Colonic mucosa (tissue), 4 donors: ENCODE measurements around the gene WIPF2. TPM values are rescaled to one million over a fixed set of nuclear protein-coding genes. Genes with fewer than 3 reads are reported as not detected.

Experiments used
- DNase-seq: peaks from one replicate; pipeline ENCODE4 v3.0.0-alpha.2; 2020
- H3K27ac ChIP-seq: fragments of 200-600 bp; one replicate; pipeline ENCODE4 v1.8.0; 2021
- H3K27me3 ChIP-seq: fragments of 200-600 bp; one replicate; pipeline ENCODE4 v1.8.0; 2021
- H3K36me3 ChIP-seq: fragments of 200-600 bp; one replicate; pipeline ENCODE4 v1.8.0; 2021
- H3K4me1 ChIP-seq: fragments of 200-600 bp; one replicate; pipeline ENCODE4 v1.8.0; 2021; ENCODE audit warnings: mild to moderate bottlenecking
- H3K4me3 ChIP-seq: fragments of 200-600 bp; one replicate; pipeline ENCODE4 v1.8.0; 2021
- H3K9ac ChIP-seq, 2 donors: one replicate each; pipeline ENCODE4 v1.7.0; 2013; ENCODE audit warnings: control low read depth in 2 of 2, low read depth in 2 of 2, low read length in 2 of 2
- H3K9me3 ChIP-seq: fragments of 200-600 bp; one replicate; pipeline ENCODE4 v1.8.0; 2021
- CTCF ChIP-seq: fragments of 200-600 bp; IDR thresholded peaks from one replicate; pipeline ENCODE4 v1.8.0; 2022; ENCODE audit warnings: antibody characterized with exemption, mild to moderate bottlenecking
- intact Hi-C: fragments of 100-400 bp; cut with DNase I; formaldehyde crosslinking; loops from one replicate; pipeline ENCODE4 v1.14.1; 2022
- total RNA-seq, 2 donors: library from RNA; stranded (reverse); fragmentation: NEBNext Ultra II Directional in 1 of 2; extraction: Animal tissue kit (Norgen Biotek cat#: 25700) in 1 of 2; gene quantifications; one replicate each; pipeline ENCODE4 v1.2.1, GENCODE V29; 2021
- donor health status: healthy.
- donor health status: DM: no; HTN: no; CAD: no.
- donor health status: DM: no; HTN: no; CAD: no.

Gene WIPF2
- total RNA-seq, 2 donors from 2014 or later: 34.5 to 42.0 TPM

GRCh38 chr17:40247926-40248495, 28.9 kb downstream of the WIPF2 start:
- no peaks in the 10 kb centered on the region for H3K4me1 ChIP-seq
- no peaks in the 10 kb centered on the region for H3K36me3 ChIP-seq
- no peak overlapping the region for H3K9ac ChIP-seq
- H3K27me3 ChIP-seq: no peaks in the 10 kb centered on the region
- H3K4me3 ChIP-seq: no peak overlapping the region
- no peak for DNase-seq
- TF ChIP-seq CTCF: no peak
- no peak overlapping the region for H3K27ac ChIP-seq
- H3K9me3 ChIP-seq: no peaks in the 10 kb centered on the region
- intact Hi-C loops: no loop called here

- DNase-seq: no peak
- Histone ChIP-seq H3K9ac (no peak overlapping the region), H3K36me3 (no peaks in the 10 kb centered on the region), H3K4me1 (no peaks in the 10 kb centered on the region), H3K27ac (no peak overlapping the region), H3K4me3 (no peak overlapping the region), H3K9me3 (no peaks in the 10 kb centered on the region), H3K27me3 (no peaks in the 10 kb centered on the region)
- intact Hi-C loops: no loop called here
- no peak for TF ChIP-seq CTCF
These were observed 29.4 kb downstream of the WIPF2 start for GRCh38 chr17:40248507-40248906.

DNA sequence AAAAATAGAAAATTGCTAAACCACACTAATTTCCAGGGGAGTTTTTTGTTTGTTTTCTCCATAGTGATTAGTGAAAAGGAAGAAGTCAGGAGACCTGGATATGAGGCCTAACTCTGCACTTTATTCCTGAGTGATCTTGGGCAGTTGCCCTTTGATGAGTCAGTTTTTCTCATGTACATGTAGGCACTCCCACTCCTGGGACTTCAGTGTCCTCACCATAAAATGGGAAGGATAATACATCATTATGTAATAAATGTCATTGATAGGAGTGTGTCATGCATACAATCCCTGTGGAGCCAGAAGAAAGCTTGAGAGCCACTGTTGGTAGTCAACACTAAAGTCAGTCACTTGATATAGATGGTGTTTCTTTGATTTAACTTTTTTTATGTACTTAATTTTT, 32.5 kb downstream of the WIPF2 start:
- H3K36me3 ChIP-seq: peaks cover 5% of the 10 kb centered on the region
- no peaks in the 10 kb centered on the region for H3K9me3 ChIP-seq
- TF ChIP-seq CTCF: no peak
- H3K9ac ChIP-seq: no peak overlapping the region
- H3K27ac ChIP-seq: peak overlapping the region; percentile 41
- H3K4me3 ChIP-seq: no peak overlapping the region
- no peaks in the 10 kb centered on the region for H3K4me1 ChIP-seq
- peak; percentile 47 for DNase-seq
- intact Hi-C loops: no loop called here
- no peaks in the 10 kb centered on the region for H3K27me3 ChIP-seq

- Histone ChIP-seq H3K9ac (no peak overlapping the region), H3K36me3 (peaks cover 15% of the 10 kb centered on the region), H3K4me1 (no peaks in the 10 kb centered on the region), H3K27ac (no peak overlapping the region), H3K27me3 (no peaks in the 10 kb centered on the region), H3K9me3 (no peaks in the 10 kb centered on the region), H3K4me3 (no peak overlapping the region)
- intact Hi-C loops: no loop called here
- no peak for DNase-seq
- no peak for TF ChIP-seq CTCF
These were observed 34.5 kb downstream of the WIPF2 start for GRCh38 chr17:40253565-40253964.

DNA sequence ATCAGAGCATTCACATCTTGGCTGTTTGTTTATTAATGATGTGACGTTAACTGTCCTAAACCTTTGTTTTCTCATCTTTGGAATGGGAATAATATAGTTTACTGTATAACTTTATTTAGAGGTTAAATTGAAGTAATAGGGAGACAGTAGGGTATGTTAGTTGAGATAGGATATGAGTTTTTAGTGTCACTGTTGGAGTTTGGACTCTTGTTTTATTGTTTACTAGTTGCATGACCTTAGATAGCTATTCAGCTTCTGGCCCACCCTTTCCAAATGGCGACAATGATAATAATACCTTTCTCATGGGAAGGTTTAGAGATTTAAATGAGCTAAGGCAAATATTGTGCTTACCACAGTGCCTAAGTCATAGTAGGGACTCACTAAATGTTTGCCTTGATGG, 40.4 kb downstream of the WIPF2 start:
- no peaks in the 10 kb centered on the region for H3K9me3 ChIP-seq
- intact Hi-C loops: no loop called here
- no peak overlapping the region for H3K9ac ChIP-seq
- H3K27ac ChIP-seq: no peak overlapping the region
- H3K4me1 ChIP-seq: no peaks in the 10 kb centered on the region
- no peak overlapping the region for H3K4me3 ChIP-seq
- no peak for TF ChIP-seq CTCF
- DNase-seq: no peak
- H3K36me3 ChIP-seq: peaks cover 17% of the 10 kb centered on the region
- H3K27me3 ChIP-seq: no peaks in the 10 kb centered on the region

GRCh38 chr17:40260528-40260927, 41.4 kb downstream of the WIPF2 start:
- no peak for DNase-seq
- Histone ChIP-seq H3K9ac (no peak overlapping the region), H3K36me3 (peaks cover 17% of the 10 kb centered on the region), H3K27ac (no peak overlapping the region), H3K9me3 (no peaks in the 10 kb centered on the region), H3K4me1 (no peaks in the 10 kb centered on the region), H3K27me3 (no peaks in the 10 kb centered on the region), H3K4me3 (no peak overlapping the region)
- intact Hi-C loops: no loop called here
- no peak for TF ChIP-seq CTCF
